Left ventricle myocardium superior (tissue), 1 donor: ENCODE data around the gene LRFN5. TPM values are rescaled to one million over a fixed set of nuclear protein-coding genes. Genes with fewer than 3 reads are reported as not detected.
"Not testable (repeated sequence)": the region's sequence is repeated elsewhere in the genome, so short reads cannot be mapped to it uniquely, and the experiment has no call there.

Source experiments
- ATAC-seq: fragments of 200-7000 bp; cut with Tn5 transposase; one replicate; pipeline ENCODE4 v1.9.1; 2020; ENCODE audit warnings: mild to moderate bottlenecking, moderate library complexity
- DNase-seq: peaks from one replicate; pipeline ENCODE4 v3.0.0-alpha.2; 2020
- intact Hi-C: fragments of 100-400 bp; cut with micrococcal nuclease; formaldehyde crosslinking; loops from one replicate; pipeline ENCODE4 v1.11.0; 2022
- total RNA-seq: library from RNA; stranded (reverse); fragmentation: NEBNext Ultra II Directional; extraction: Animal tissue kit (Norgen Biotek cat#: 25700); gene quantifications from one replicate; pipeline ENCODE4 v1.2.1, GENCODE V29; 2021
- donor health status: DM: no; HTN: yes; CAD: no; lungs with severe emphysema.

Gene LRFN5
- total RNA-seq, 1 donor from 2014 or later, result 0.37 TPM

DNA sequence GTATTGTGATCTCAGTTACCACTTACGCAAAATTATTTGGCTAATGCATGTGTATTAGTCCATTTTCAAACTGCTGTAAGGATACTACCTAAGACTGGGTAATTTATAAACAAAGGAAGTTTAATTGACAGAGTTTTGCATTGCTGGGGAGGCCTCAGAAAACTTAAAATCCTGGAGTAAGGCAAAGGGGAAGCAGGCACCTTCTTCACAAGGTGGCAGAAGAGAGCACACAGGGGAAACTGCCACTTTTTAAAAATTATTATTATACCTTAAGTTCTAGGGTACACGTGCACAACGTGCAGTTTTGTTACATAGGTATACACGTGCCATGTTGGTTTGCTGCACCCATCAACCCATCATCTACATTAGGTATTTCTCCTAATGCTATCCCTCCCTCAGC is 143.9 kb downstream of the LRFN5 start:
- intact Hi-C loops, ATAC-seq, DNase-seq: not testable (repeated sequence)

DNA sequence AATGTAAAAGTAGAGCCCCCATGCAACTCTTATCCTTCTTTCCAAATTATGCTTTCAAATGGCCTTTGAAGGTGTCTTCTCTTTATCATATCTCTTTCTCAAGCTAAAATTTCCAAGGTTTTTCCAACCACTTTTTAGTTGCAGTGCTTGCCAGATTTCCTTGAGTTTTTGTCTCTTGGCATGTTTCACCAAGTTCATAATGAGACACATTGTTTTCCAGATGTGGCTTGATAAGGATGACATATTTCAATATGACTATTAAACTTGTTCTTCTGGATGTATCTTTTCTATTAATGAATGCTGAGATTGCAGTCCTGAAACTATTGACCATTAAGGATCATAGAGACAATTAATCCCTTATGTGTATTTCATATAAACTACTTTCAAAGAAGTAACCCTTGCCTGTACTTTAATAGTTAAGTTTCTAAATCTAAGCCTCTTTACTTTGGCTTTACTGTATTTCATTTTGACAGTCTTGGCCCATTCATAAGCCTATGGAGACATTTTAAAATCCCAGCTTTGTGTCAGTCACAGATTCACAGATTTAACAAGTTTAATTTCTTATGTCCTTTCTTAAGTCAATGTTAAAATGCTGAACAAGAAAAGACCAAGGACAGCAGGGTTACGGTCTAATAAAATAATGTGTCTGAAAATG is 151.5 kb downstream of the LRFN5 start:
- ATAC-seq (no peak), DNase-seq (no peak)
- intact Hi-C loops, result no loop called here

DNA sequence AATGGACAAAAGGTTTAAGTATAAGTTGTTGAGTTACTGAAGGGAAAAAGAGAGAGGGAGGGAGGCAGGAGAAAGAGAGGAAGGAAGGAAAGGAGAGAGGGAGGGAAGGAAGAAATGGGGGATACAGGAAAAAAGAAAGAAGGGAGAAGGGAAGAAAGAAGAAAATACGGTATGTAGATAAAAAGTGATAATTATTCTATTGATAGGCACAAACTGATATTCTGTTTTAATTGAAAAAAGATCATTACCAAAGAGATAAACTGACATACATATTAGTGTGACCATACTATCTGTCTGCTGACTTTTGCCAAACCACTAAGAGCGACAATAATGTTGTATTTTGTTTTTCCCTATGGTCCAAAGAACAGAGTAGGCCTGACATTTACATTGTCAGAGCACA is 154.5 kb downstream of the LRFN5 start:
- DNase-seq (no peak), ATAC-seq (no peak)
- intact Hi-C loops, result no loop called here

DNA sequence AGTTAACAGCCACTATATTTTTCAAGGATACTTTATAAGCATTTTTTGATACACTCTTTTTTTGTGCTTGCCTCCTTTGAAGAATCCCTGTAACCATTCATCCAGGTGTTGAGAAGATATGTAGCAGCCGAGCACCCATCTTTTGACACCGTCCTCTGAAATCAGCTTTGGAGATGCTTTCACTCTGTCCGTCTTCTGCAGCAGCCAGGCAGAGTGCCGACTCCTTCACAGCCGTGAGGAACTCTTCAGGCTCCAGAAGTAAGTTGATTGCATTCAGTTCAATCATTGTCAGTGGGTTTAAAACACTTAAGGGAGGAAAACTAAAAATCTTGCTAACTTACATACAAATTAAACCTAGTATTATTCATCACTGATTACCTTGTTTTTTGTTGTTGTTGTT is 160.1 kb downstream of the LRFN5 start:
- intact Hi-C loops, result no loop called here
- ATAC-seq, result no peak
- DNase-seq, result no peak

DNA sequence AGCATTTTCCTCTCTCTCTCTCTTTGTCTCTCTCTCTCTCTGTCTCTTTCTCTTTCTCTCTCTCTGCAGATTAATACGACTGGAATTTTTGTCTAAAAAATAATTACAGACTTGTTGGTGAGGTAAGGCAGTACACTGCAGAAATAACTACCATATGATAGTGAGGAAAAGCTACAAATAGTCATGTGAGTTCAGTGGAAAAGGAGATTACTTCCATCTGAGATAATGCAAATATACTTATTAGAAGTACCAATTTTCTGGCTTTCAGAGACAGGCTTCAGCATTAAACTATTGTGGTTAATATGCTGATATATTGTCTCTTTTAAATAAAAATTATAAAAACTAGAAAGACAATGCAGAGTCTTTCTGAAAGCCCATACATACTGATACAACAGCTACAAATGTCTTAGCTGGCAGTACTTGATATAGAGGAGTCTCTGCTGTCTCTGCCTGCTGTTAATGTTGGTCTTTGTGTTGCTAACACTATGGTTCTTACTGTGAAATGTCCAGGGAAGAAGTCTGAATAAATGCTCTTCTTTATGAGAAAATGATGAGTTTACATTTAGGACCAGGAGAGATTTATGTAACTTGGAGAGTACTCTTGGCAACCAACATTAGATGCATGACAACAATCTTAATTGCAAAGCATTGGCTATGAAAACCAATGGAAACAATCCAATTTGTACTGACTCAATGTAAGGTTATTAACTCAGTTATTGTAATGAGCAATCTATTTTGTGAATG is 167.0 kb downstream of the LRFN5 start:
- intact Hi-C loops, result no loop called here
- ATAC-seq (no peak), DNase-seq (no peak)

DNA sequence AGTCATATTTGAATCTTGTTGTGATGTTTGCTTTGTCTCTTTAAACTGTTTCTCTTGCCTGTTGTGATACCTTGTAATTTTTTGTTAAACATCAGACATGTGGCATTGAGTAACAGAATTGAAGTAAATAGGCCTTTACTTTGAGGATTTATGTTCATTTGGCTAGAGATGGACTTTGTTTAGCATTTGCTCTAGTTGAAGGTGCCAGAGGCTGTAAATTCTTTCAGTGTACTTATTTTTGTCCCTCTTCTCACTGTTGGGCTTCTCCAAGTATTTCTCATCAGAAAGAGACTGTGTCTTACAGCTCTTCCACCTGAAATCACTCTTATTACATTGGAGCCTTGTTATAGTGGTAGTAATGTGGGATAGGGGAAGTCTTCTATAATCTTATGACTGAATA is 175.8 kb downstream of the LRFN5 start:
- intact Hi-C loops, result no loop called here
- ATAC-seq (no peak), DNase-seq (no peak)

DNA sequence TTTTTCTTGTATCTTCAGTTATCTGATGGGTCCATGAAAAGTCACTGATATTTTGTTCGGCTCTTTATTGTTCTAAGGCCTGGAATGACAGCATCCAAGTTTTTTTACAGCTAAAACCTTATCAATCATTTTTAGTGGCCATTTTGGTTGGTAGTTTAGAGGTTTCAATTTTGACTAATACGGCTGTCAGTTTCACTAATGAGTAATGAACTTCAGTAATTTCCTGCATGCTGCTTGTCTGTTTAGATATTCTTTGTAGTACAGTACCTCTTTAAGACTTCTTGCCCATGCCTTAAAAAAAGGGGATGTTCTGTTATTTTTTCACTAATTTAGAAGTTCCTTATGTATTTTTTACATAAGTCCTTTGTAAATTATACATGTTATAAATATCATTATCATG is 176.7 kb downstream of the LRFN5 start:
- intact Hi-C loops, result no loop called here
- ATAC-seq, result no peak
- no peak for DNase-seq

DNA sequence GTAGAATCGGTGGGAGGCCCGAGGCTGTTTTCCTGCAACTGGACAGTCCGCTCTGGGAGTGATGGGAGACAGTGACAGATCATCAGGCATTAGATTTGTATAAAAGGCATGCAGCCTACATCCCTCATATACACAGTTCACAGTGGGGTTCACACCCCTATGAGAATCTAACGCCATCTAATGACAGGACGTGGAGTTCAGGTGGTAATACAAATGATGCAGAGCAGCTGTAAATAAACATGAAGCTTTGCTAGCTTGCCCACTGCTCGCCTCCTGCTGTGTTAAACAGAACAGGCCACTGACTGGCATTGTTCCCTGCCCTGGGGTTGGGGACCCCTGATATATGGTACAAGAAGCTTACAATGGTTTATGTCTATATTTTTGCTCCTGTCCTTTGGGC is 179.0 kb downstream of the LRFN5 start:
- ATAC-seq, result no peak
- intact Hi-C loops, result no loop called here

DNA sequence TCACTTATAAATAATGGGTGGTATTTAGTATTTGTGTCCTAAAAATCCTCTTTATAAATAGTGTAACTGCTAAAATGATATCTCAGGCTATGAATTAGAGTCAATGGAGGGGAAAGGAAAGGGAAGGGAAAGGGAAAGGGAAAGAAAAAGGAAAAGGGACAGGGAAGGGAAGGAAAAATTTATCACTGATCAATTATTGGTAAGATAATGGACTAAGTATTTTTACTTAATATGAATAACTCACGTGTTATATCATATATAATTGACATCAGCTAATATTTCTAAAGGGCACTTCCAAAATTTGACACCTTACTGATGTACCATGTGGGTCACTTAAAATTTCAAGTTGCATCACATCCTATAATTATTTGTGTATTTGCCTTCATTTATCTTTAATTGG is 193.1 kb downstream of the LRFN5 start:
- intact Hi-C loops, result no loop called here
- DNase-seq, result no peak
- ATAC-seq, result no peak

More for the DNA sequence above, 179.0 kb downstream of the LRFN5 start:
- DNase-seq, result no peak

DNA sequence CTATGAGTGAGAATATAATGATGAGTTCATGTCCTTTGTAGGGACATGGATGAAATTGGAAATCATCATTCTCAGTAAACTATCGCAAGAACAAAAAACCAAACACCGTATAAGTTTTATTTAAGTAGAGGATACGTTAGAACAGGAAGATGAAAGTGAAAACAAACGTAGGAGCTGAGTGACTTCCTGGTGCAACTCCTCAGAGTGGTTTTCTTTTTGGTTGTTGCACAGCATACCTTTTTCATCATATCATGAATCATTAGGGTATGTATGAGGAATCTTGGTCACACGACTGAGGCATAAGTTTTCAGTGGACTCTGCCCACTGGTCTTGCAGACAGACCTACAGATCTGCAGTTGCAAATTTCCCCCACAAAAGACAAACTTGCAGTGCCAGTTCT is 199.0 kb downstream of the LRFN5 start:
- DNase-seq (no peak), ATAC-seq (no peak)
- intact Hi-C loops, result no loop called here

DNA sequence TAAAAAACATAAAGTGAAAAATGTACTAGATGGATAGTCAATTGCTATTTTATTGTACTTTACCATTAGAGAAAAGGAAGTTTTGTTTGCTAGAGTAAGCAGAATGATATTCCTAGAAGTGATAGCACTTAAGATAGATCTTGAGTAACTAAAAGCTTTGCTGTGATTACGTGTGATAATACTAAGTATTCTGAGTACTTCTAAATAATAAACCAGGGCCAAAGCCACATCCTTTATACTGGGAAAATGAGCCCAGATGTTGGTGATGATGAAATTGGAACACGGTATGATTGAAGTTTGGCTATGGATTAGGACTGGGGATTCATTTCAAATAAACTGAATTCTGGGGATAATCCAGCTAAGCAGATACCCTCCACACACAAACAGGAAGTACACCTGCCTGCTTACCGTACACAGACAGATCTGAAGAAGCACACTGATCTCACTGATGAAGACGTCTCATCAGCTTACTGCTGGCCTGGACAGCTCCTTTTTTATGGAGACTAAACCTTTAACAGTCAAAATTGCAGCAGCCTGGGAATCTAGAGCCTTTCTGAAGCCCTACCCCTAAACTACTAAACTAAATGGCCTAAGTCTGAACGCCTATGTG is 199.8 kb downstream of the LRFN5 start:
- ATAC-seq (no peak), DNase-seq (no peak)
- intact Hi-C loops, result no loop called here

DNA sequence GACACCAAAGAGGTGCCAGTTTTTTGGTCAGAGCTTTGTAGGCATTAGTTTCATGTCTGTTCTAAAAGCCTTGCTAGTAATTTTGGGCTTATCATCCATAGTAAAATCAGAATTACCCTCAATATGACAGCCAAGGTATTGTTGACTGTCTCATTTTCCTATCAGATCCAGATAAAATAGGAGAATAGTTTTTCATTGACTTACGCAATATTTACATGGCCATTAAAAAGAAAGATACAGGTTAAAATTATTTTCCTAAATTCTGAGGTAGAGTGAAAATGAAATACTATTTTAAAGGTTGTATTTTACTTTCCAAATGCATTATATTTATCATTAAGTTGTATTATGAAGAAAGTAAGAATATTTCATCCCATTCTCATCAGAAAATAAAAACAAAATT is 203.7 kb downstream of the LRFN5 start:
- DNase-seq (no peak), ATAC-seq (no peak)
- intact Hi-C loops, result no loop called here

DNA sequence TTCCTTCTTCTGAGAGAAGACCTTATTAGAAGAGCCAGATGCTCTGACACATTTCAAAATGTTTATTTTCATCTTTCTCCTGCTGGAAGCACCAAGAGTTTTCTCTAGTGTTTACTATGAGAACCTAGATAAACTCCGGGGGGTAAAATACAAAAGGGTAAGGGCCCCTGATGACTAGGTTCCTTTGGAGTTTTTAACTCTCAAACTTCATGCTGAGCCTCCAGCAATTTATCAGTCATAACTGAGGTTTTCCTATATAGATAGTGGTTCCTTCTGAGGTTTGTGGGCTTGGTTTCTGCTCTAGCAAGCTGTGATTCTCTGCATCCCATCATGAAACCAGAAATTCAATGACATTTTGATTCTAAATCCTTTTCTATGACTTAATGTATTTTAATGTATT is 210.9 kb downstream of the LRFN5 start:
- ATAC-seq (no peak), DNase-seq (no peak)
- intact Hi-C loops, result no loop called here

DNA sequence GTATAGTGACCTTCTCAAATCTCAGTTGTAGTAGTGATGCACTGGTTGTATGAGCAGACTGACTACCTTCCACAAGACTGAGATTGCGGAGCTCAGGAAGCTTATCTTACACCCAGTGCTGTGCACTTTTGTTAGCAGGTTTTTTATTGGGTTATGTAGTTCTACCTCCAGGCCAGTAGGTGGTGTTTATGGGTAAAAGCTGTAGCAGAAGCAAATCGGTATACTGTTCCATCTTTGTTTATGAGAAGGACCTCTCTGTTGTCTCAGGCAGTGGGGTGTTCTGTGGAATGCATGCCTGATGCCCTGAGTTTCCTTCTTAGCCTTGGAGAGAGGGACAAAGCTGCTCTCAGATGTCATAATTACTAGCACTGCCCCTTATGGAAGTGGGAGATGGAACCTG is 217.8 kb downstream of the LRFN5 start:
- ATAC-seq (no peak), DNase-seq (no peak)
- intact Hi-C loops, result no loop called here

DNA sequence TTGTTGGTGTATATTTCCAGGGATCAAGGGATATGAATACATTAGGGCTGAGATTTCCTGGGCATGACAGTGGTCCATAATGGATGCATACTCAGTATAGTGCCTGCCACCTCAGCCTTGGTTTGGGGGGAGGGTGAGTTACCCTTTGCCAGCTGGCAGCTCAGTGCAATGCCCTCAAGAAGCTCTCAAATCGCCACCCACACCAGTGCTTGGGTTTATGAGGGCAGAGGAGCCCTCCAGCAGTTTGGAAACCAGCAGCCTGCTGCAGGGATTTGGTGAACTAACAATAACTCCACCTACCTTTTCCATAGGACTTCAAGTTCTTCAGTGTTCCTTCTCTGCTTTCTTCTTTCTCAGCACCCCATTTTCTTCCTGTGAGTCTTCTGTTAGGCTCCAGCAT is 218.9 kb downstream of the LRFN5 start:
- ATAC-seq (no peak), DNase-seq (no peak)
- intact Hi-C loops, result no loop called here

DNA sequence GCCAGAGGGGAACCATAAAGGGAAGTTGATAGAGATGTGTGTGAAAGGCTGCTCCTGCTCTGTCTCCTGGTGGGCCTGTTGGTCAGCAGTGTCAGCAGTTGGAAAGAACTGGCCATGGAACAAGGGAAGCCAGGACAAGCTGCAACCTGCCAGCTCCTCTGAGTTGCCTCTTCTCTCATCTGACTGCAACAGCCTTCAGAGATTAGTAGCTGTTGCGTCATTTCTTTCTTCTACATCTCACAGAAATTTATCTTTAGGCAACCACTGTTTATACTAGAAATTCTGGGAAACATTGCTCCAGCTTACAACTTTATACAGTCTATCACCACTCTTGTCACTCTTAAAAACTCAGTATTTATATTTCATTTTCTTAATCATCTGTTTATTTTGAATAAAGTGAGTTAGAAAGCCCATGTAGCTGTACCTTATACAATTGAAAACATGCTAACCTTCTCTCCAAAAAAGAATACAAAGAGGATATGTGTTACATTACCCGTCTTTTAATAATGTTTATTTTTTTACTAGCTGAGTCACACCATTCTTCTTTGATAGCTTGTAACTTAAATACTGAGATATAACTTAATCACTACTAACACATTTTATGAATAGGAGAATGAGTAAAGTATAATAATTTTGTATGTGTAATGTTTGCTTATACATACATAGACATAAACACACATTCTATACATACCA is 224.2 kb downstream of the LRFN5 start:
- DNase-seq (peak; percentile 20), ATAC-seq (peak; percentile 38)
- intact Hi-C loops, result no loop called here

DNA sequence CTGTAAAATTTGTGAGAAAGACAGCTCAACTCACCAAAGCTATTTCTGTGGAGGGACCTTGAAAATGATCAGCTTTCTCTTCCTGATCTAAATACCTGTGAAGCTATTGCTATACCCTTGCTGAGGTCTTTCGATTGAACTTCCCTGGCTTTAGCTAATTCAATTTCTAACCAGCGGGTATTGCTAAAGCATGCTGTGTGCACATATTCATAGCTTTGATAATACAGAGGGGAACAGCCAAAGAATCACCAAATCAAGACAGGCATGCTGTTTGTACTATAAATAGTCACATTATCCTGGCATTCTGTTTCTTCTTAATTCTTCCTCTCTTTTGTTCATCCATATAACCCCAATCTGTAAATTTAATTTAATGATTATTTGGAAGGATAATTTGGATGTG is 233.0 kb downstream of the LRFN5 start:
- no peak for ATAC-seq
- intact Hi-C loops, result no loop called here
- DNase-seq, result no peak

DNA sequence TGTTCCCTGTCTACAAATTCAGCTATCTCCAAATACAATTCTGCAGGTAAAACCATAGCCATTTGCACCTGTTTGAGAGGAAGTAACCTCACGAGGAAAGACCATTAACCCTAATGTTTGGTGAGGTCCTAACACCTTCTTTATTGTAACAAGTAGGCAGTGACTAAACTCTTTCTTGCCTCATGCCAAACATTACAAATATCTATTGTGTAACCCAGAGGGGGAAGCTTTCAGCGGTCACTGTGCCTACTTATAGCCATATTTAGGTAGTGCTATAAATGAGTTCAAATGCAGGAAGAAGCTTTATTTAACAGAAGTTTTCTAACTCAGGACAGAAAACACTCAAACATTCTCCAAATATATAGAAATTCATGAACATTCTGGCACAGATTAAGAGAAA is 252.7 kb downstream of the LRFN5 start:
- no peak for DNase-seq
- intact Hi-C loops, result no loop called here
- no peak for ATAC-seq

DNA sequence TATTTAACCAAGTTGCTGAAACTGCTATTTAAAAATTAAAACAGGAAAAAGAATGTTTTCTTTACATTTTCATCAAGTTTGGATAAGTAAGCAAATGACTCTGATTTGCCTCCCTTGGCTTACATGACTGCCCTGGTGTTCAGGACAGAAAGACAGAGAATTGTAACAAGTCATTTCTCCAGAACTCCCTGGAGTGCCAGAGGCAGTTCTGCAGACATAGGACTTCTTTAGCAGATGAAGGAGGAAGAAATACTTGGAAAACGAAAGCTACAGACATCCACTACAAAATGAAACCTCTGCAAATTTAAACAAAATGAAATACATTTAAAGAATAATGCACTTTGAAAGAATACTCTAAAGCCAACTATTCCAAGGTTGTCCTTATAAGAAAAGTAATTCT is 253.9 kb downstream of the LRFN5 start:
- ATAC-seq (no peak), DNase-seq (no peak)
- intact Hi-C loops, result no loop called here

DNA sequence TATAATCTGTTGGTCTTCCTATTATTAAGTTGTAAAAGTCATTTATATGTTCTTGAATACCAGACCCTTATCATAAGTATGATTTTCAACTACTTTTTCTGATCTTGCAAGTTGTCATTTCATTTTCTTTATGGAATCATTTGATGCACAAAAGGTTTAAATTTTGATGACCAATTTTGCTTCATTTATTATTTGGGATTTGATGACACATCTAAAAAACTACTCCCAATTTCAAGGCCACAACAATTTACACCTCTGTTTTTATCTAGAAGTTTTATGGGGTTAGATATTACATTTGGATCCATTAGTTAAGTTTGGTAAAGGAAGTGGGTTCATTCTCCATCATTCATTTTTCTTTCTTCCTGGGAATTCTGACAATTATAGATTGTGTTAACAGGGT is 259.2 kb downstream of the LRFN5 start:
- ATAC-seq (no peak), DNase-seq (no peak)
- intact Hi-C loops, result no loop called here
